Jurkat, Clone E6-1 (cell line): ENCODE data around the gene UBE2J2.
"Not testable (repeated sequence)": the region's sequence is repeated elsewhere in the genome, so short reads cannot be mapped to it uniquely, and the experiment has no call there.

ENCODE experiments used
- DNase-seq: peaks from one replicate; pipeline ENCODE4 v3.0.0-alpha.2; 2011; ENCODE audit warnings: low read depth, low spot score
- H3K4me3 ChIP-seq: 2 replicates; pipeline ENCODE4 v1.5.1; 2011; ENCODE audit warnings: mild to moderate bottlenecking, low read length, control low read depth, moderate library complexity

UBE2J2 gene

GRCh38 chr1:1262758-1263157, 10.9 kb downstream of the UBE2J2 start:
- no peak for DNase-seq
- H3K4me3 ChIP-seq = no peak overlapping the region

GRCh38 chr1:1262071-1262470, 11.6 kb downstream of the UBE2J2 start:
- no peak overlapping the region for H3K4me3 ChIP-seq
- DNase-seq = no peak

- no peak overlapping the region for H3K4me3 ChIP-seq
- no peak for DNase-seq
These were observed 12.7 kb downstream of the UBE2J2 start for GRCh38 chr1:1260843-1261560.

- no peak overlapping the region for H3K4me3 ChIP-seq
- DNase-seq = no peak
These were observed 13.6 kb downstream of the UBE2J2 start for GRCh38 chr1:1259951-1260600.

- no peak overlapping the region for H3K4me3 ChIP-seq
- no peak for DNase-seq
These were observed 14.1 kb downstream of the UBE2J2 start for GRCh38 chr1:1259540-1259939.

- no peak for DNase-seq
These were observed 14.6 kb downstream of the UBE2J2 start for GRCh38 chr1:1259119-1259488.

GRCh38 chr1:1256956-1257871, 16.4 kb downstream of the UBE2J2 start:
- no peak overlapping the region for H3K4me3 ChIP-seq
- no peak for DNase-seq

More at GRCh38 chr1:1259119-1259488, 14.6 kb downstream of the UBE2J2 start:
- no peak overlapping the region for H3K4me3 ChIP-seq

GRCh38 chr1:1255611-1256010, 18.0 kb downstream of the UBE2J2 start:
- H3K4me3 ChIP-seq = no peak overlapping the region
- DNase-seq = no peak

- DNase-seq = no peak
- no peak overlapping the region for H3K4me3 ChIP-seq
These were observed 18.6 kb downstream of the UBE2J2 start for GRCh38 chr1:1255078-1255477.

GRCh38 chr1:1254667-1254998, 19.0 kb downstream of the UBE2J2 start:
- no peak for DNase-seq
- H3K4me3 ChIP-seq = no peak overlapping the region

- no peak overlapping the region for H3K4me3 ChIP-seq
- no peak for DNase-seq
These were observed 19.5 kb downstream of the UBE2J2 start for GRCh38 chr1:1253972-1254666.

- no peak overlapping the region for H3K4me3 ChIP-seq
- DNase-seq = no peak
These were observed 20.3 kb downstream of the UBE2J2 start for GRCh38 chr1:1253314-1253713.

- peak; percentile 74 for DNase-seq
These were observed 22.8 kb downstream of the UBE2J2 start for GRCh38 chr1:1250786-1251284.

GRCh38 chr1:1248009-1248913, 25.4 kb downstream of the UBE2J2 start:
- H3K4me3 ChIP-seq, DNase-seq: not testable (repeated sequence)

More at GRCh38 chr1:1250786-1251284, 22.8 kb downstream of the UBE2J2 start:
- peak overlapping the region; percentile 3; the same call in 1 of the 2 replicates for H3K4me3 ChIP-seq

- no peak overlapping the region for H3K4me3 ChIP-seq
- DNase-seq = no peak
These were observed 26.2 kb downstream of the UBE2J2 start for GRCh38 chr1:1247341-1247913.

- H3K4me3 ChIP-seq = no peak within 1 kb of the TSS
- DNase-seq = no peak
These were observed 26.9 kb downstream of the UBE2J2 start, which contains the start of gene C1QTNF12 for GRCh38 chr1:1246577-1247340. TSS of gene C1QTNF12 (minus strand) at chr1:1246722. CDS start at chr1:1246690, 32 bp downstream.
